AG04449 (cell line): Measurements from ENCODE around the gene KNOP1.

Experiments
- CTCF ChIA-PET: fragments of 350-600 bp; formaldehyde crosslinking; extraction: SDS; loops from one replicate; lab custom pipeline; 2021; ENCODE audit warnings: antibody characterized with exemption; lab: Yijun Ruan, JAX
- POLR2A ChIA-PET: fragments of 400-600, 350-600 bp; formaldehyde crosslinking; extraction: SDS; loops from one replicate; lab custom pipeline; 2020; ENCODE audit warnings: antibody characterized with exemption, inconsistent platforms; lab: Yijun Ruan, JAX
- DNase-seq: peaks from one replicate; pipeline ENCODE4 v3.0.0-alpha.2; 2010; ENCODE audit warnings: low read depth, low spot score
- H3K4me3 ChIP-seq: 2 replicates; pipeline ENCODE4 v1.5.1; 2011; ENCODE audit warnings: low read depth, mild to moderate bottlenecking, control low read depth, low read length
- TF ChIP-seq, protein P1 (sequence below): IDR thresholded peaks from one replicate; pipeline ENCODE4 v1.5.1; 2011; ENCODE audit warnings: mild to moderate bottlenecking, moderate library complexity, low read length, control low read depth, inconsistent platforms; ENCODE audit not compliant: insufficient read depth; ENCODE audit errors: missing control alignments

Gene KNOP1

DNA sequence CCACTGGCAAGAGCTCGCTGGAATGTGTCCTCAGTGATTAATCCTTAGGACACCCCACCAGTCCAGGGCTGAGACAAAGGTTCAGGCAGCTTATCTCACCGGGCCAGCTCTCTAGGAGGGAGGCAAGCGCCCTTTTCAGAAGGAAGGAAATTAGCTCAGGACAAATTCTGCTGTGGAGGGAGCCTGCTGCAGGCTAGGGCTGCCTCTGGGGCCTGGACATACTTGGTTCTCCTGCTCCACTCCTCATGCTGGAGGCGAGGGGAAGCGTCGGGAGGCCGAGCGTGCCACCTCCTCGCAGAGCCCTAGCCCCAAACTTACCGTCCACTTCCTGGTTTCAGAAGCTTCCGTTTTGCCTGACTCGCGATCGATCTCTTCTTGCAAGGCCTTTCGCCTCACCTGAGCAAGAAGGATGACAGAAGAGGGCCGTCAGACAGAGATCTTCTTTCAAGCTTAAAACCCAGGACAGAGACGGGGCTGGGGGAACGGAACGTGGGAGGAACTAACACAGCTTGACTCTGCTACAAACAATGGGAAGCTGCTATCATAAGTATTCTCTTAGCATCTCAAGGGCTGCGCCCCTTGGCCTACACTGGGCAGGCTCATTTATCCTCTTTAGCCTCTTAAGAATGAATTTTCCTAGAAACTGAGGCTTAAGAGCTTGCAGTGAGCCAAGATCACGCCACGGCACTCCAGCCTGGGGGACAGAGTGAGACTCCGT is 7.7 kb downstream of the KNOP1 start:
- ChIA-PET CTCF (interaction anchor here (0.8 to 1.4 kb wide), 2 partner anchors 174 to 177 kb away, joined by 3 to 4 read pairs; partner anchors contain the start of gene GPRC5B), POLR2A (interaction anchor here (1.2 kb wide), 2 partner anchors 8 to 14 kb away, joined by 3 to 5 read pairs; partner anchors contain the start of genes IQCK and KNOP1)
- H3K4me3 ChIP-seq: no peak overlapping the region
- DNase-seq: no peak
- TF ChIP-seq, protein P1, sequence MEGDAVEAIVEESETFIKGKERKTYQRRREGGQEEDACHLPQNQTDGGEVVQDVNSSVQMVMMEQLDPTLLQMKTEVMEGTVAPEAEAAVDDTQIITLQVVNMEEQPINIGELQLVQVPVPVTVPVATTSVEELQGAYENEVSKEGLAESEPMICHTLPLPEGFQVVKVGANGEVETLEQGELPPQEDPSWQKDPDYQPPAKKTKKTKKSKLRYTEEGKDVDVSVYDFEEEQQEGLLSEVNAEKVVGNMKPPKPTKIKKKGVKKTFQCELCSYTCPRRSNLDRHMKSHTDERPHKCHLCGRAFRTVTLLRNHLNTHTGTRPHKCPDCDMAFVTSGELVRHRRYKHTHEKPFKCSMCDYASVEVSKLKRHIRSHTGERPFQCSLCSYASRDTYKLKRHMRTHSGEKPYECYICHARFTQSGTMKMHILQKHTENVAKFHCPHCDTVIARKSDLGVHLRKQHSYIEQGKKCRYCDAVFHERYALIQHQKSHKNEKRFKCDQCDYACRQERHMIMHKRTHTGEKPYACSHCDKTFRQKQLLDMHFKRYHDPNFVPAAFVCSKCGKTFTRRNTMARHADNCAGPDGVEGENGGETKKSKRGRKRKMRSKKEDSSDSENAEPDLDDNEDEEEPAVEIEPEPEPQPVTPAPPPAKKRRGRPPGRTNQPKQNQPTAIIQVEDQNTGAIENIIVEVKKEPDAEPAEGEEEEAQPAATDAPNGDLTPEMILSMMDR: no peak

DNA sequence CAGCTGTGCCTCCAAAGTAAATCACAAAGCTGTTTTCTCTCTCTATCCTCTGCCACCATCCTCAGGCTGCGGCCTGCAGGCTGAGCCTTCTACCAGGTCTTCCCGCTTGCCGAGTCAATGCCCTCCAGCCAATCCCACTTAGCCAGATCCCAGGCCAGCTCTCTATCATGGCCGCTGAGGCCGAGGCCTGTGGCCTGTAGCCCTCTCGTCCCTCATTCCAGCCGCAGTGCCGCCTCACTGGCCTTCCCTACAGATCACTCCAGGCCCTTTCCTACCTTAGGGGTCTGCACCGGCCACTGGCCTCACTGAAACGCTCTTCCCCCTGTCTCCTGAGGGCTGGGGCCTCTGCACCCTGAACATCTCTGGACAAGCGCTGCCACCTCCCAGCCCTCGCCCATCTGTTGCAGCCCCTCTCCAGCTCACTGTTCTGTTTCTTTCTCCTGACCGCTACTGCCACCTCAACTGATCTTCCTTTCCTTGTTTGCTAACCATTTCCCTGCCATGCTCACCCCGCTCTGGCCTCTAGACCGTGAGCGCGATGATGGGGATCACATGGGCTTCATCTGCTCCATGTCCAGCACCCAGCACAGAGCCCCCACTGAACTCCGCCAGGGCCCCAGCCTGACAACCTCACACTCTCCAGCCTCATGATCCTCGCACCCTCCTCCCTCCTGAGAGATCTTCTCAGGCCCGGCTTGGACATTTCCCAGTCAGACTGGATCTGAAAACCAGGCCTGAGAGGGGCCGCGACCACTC is 8.5 kb downstream of the KNOP1 start:
- no peak for DNase-seq
- TF ChIP-seq, protein P1: no peak
- ChIA-PET POLR2A (interaction anchor here (1.2 kb wide), 2 partner anchors 9 to 13 kb away, joined by 3 to 5 read pairs; partner anchors contain the start of genes IQCK and KNOP1), CTCF (interaction anchor here (1.4 kb wide), 1 partner anchor 178 kb away, joined by 4 read pairs; no protein-coding TSS in a partner anchor)
- H3K4me3 ChIP-seq: no peak overlapping the region

DNA sequence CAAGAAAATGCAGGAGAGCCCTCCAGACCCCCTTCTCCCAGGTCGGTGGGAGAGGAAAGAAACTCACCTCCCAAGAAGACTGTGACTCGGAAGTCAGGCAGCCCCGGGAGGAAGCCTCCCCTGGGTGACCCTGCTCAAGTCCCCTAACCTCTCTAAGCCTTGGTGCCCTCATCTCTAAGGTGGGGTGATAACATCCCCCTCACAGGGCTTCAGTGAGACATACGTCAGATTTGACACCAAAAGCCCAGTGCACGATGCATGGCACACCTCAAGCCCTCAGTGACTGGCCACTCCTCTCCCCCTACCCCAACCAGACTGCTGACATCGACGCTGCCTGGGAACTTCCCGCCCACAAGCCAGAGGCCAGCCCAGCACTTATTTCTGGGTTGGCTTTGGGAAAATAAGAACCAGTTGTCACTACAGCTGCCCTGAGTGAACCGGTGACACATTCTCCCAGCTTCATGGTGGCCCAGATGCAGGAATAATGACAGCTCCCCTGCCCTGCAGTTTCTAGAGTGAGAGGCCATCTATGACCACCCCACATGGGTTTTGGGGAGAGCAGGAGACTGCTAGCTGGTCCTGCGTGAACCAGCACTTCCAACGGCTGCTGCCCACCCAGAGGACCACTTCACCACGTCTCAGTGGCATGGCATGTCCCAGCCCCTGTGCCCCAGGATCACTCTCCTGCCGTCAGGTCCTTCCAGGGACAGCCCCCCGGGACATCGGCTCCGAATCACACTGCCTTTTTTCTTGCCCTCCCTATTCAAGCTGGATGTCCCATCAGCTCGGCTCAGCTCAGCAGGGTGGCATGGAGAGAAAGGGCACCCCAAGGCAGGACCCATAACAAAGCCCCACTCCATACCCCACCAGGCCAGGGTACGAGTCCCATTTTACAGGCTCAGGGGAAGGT is 9.5 kb downstream of the KNOP1 start:
- TF ChIP-seq, protein P1: no peak
- CTCF ChIA-PET: no interaction called here
- POLR2A ChIA-PET: interaction anchor here (0.6 kb wide), 1 partner anchor 12 kb away, joined by 3 read pairs; no protein-coding TSS in a partner anchor

DNA sequence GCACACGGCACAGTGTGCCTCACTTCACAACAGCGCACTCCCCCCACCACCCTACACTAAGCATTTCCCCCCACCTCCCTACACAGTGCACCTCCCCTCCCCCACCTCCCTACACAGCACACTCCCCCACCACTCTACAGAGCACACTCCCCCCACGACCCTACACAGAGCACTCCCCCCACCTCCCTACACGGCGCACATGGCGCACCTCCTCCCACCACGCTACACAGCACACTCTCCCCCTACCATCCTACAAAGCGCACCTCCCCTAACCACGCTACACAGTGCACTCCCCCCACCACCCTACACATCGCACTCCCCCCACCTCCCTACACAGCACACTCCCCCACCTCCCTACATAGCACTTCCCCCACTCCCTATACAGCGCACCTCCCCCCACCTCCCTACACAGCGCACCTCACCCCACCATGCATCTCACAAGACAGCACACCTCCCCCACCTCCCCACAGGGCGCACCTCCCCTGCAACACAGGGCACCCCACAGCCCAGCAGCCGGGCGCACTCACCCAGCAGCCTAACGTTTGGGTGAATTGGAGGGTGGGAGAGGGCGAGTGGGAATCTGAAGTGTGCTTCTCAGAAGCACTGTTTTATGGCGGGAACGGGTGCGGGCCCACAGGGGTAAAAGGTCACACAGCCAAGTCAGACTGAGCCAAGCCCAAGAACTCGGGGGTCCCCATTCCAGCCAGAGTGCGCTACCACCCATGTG is 10.3 kb downstream of the KNOP1 start:
- TF ChIP-seq, protein P1: no peak
- POLR2A ChIA-PET: no interaction called here
- H3K4me3 ChIP-seq: no peak overlapping the region
- DNase-seq: no peak
- CTCF ChIA-PET: no interaction called here

More for the DNA sequence above, 9.5 kb downstream of the KNOP1 start:
- no peak for DNase-seq
- H3K4me3 ChIP-seq: no peak overlapping the region

DNA sequence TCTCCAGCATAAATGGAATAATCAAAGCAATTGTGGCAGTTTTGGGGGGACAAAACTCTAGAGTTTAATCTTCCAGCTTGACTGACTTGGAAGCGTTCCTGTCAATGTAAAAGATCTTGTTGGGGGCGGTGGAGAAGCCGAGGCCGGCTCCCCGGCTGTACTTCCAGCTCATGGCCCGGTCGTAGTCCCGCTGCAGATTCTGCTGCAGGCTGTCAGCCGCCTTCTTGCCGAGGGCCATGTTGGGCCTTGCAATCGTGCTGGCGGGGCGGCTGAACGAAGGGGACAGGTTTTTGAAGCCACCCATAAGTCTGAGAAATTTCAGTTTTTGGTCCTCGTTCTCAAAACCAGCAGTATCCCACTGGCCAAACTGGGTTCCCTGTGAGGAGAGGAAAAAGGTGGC is 11.2 kb downstream of the KNOP1 start:
- CTCF ChIA-PET: no interaction called here
- no peak for DNase-seq
- POLR2A ChIA-PET: no interaction called here
- H3K4me3 ChIP-seq: no peak overlapping the region
- TF ChIP-seq, protein P1: no peak
